AML-193 (cell line): Measurements from ENCODE around the gene ERN2.
A peak's percentile ranks its signal among the peaks of the same experiment; 100 is the strongest.
"Not testable (repeated sequence)": the region's sequence is repeated elsewhere in the genome, so short reads cannot be mapped to it uniquely, and the experiment has no call there.

Source experiments
- DNase-seq, 2 experiments: peaks; one replicate each; lab custom pipeline; 2025; lab: John Stamatoyannopoulos, UW

The ERN2 gene

DNA sequence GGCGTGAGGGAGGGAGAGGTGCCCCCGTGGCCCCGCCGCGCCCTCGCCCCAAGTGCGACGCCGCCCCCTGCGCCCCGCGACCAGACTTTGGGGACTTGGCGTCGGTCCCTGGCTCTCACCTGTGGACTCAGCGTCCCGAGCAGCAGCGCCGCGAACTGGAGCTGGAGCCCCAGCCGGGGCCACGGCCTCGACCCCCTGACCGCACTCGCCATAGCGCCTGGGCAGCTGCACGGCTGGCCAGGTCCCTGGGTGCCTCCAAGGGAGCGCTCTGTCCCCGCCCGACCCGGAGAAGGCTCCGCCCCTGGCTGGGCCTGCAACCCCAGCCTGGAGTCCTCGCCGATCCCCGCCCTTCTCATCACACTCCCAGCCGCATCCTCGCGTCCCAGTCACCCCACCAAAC, at the start of gene ERN2:
ERN2 (minus strand) TSS at position 247 of the 400 bp plus-strand sequence; CDS start at position 212, 35 bp downstream.
- DNase-seq, result no peak

- DNase-seq, result no peak
Observed at GRCh38 chr16:23757937-23758619, 45.1 kb upstream of the ERN2 start.

- no peak for DNase-seq
Observed at GRCh38 chr16:23757116-23757515, 44.1 kb upstream of the ERN2 start.

DNA sequence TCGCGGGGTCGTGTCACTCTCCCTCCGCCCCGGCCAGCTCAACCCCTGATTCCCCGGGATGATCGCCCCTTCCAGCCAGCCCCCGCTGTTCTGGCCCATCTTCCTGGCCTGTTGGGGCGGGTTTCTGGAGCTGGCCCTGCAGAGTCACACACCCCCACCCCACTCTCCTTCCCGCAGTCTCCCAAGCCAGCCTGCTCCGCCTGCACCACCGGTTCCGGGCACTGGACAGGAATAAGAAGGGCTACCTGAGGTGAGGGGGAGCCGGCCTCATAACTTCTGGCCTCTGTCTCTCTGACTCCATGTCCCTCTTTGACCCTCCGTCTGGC, 42.4 kb upstream of the ERN2 start:
- no peak for DNase-seq

- no peak for DNase-seq
Observed at GRCh38 chr16:23754594-23755483, 41.8 kb upstream of the ERN2 start, which contains the start of gene CHP2. TSS of gene CHP2 (plus strand) at chr16:23755026. CDS start at chr16:23755050, 24 bp downstream.

DNA sequence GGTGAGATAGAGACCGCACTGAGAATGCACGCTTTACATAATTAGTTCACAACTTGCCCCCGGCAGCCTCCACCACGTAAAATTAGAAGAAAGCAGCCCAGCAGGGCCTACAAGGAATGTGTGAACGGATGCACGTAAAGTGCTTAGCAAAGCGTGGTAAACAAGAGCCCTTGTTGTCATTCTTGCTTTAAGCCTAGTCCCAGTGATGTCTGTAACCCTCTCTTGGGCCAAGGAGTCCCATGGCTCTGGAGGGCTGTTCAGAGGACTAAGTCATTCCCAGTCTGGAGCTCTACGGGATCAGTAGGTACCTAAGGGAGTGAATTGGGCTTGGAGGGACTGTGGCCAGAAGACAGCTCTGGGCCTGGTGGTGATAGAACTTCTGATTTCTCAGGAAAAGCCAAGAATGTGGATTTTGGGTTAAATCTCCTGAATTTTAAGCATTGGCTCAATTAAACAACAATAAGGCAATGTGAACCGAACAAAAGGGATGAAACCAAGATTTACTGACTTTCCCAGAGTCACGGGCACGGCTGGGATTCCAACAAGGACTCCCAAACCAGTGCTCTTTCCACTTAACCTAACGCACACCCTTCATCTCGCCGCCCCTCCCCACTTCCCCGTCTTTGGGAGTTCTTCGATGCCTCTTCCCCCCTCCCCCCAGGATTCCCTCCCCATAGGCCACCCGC, 41.0 kb upstream of the ERN2 start:
- no peak for DNase-seq

- not testable (repeated sequence) for DNase-seq
Observed at GRCh38 chr16:23751053-23751452, 38.0 kb upstream of the ERN2 start.

DNA sequence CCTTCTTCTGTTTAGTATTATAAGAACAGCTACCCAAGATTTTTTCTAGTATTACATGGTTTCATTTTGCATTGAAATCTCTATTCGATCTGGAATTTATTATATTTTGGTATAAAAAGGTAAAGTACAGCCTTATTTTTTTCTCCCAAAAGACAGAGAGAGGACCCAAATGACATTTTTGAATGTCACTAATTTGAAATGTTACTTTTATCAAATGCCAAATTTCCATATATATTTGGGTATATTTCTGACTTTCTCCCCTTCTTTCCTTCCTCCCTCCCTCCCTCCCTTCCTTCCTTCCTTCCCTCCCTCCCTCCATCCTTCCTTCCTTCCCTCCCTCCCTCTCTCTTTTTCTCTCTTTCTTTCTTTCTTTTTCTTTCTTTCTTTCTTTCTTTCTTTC, 35.6 kb upstream of the ERN2 start:
- no peak for DNase-seq

DNA sequence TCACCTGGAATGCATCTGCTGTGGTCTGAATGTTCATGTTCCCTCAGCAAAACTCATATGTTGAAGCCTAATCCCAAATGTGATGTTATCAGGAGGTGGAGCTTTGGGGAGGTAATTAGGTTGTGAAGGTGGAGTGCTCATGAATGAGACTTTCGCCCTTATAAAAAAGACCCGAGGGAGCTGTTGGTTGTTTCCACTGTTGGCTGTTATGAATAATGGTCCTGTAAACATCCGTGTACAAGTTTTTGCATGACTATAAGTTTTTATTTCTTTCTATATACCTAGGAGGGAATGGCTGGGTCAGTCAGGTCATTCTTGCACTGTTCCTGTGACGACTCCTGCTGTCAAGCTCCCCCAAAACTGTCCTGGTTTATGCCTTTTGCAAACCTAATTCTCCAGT, 32.2 kb upstream of the ERN2 start:
- DNase-seq, result no peak

- DNase-seq, result no peak
Observed at GRCh38 chr16:23742766-23743165, 29.7 kb upstream of the ERN2 start.

GRCh38 chr16:23741675-23742303, 28.8 kb upstream of the ERN2 start:
- DNase-seq, result no peak

GRCh38 chr16:23739516-23739915, 26.5 kb upstream of the ERN2 start:
- DNase-seq, result no peak

DNA sequence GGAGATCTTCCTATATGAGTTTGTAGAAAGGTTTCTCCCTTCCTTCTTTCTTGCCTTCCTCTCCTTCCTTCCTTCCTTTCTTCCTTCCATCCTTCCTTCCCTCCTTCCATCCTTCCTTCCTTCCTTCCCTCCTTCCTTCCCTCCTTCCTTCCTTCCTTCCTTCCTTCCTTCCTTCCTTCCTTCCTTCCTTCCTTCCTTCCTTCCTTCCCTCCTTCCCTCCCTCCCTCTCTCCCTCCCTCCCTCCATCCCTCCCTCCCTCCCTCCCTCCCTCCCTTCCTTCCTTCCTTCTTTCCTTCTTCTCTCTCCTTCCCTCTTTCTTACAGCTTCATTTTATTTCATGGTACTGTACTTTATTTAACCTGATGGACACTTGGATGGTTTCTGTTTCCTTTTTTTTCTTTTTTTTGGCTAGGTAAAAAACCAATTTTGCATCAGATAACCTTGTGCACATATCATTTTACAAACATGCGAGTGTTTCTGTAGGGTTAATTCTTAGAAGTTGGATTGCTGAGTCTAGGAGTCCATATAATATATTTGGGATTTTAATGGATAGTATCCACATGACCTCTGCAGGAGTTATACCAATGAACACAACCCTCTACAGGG, 24.5 kb upstream of the ERN2 start:
- DNase-seq, result not testable (repeated sequence)

DNA sequence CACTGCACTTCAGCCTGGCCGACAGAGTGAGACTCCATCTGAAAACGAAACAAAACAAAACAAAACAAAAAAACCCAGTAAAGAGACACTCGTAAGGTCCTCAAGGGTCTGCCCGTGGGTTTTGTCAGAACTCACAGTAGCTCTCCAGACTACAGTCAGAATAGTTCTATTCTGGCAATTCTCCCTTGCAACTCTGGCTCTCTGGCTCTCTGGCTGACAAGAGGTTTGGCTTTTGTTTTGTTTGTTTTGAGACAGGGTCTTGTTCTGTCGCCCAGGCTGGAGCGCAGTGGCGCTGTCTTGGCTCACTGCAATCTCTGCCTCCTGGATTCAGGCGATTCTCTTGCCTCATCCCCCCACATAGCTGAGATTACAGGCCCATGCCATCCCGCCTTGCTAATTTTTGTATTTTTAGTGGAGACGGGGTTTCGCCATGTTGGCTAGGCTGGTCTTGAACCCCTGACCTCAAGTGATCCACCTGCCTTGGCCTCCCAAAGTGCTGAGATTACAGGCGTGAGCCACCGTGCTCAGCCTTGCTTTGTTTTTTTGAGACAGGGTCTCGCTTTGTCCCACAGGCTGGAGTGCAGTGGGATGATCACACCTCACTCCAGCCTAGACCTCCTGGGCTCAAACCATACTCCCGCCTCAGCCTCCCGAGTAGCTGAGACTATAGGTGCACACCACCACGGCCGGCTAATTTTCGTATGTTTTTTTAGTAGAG, 21.3 kb upstream of the ERN2 start:
- no peak for DNase-seq

- DNase-seq, result peak; percentile 7 to 24
Observed at GRCh38 chr16:23729503-23730424, 16.7 kb upstream of the ERN2 start.

DNA sequence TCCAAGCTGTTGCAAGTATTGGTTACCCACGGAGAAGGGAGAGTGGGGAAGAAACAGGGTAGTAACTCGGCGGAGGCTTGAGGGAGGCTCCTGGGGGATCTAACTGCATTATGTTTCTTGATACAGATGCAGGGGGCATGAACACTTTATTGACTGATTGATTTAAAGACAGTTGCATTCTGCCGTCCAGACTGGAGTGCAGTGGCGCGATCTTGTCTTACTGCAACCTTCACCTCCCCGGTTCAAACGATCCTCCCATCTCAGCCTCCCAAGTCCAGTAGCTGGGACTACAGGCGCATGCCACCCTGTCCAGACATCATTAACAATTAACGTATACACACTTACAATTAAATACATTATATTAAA, 15.1 kb upstream of the ERN2 start:
- no peak for DNase-seq

- no peak for DNase-seq
Observed at GRCh38 chr16:23726710-23727109, 13.7 kb upstream of the ERN2 start.

DNA sequence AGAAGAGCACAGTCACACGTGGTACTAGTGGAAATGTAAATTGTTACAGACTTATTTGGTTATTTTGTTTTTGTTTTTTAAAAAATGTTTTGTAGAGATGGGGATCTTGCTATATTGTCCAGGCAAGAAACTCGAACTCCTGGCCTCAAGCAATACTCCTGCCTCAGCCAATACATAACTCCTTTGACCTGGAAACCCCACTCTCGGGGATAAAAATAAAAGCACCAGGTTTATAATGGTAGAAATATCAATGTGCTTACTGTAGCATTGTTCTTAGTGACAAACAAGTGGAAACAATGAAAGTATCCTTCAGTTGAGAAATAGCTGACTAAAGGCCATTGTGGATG, 11.7 kb upstream of the ERN2 start:
- no peak for DNase-seq

- no peak for DNase-seq
Observed at GRCh38 chr16:23724096-23724784, 11.2 kb upstream of the ERN2 start.
